ENCODE measurements around the gene FGFBP3. TPM values are rescaled to one million over a fixed set of nuclear protein-coding genes. Genes with fewer than 3 reads are reported as not detected.

FGFBP3 gene
- total and polyA plus RNA-seq, 2 donors (not counting 1 experiment from before 2014, with no cell fraction given) = 0.58 to 3.4 TPM

DNA sequence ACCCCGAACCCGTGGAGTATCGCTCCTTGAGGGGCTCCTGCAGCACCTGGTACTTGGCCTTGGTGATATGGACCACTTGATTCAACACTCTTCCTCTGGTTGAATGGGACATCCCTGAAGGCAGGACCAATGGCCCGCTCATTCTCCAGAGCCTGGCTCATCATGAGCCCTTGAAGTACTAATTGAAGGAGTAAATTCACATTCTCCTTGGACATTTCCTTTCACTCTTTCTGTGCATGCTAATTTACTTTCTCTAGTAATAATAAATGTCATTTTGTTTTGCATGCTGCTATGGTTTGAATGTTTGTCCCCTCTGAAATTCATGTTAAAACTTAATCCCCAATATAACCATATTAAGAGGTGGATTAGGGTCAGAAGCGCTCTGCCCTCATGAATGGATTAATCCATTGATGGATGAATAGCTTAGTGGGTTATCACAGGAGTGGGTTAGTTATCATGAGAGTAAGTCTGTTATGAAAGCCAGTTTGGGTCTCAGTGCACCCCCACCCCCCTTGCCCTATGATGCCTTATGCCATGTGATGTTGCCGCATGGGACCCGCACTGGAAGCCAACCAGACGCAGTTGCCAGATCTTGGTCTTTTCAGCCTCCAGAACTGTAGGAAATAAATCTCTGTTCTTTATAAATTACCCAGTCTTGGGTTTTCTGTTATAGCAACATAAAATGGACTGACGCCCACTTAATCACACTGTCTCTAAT lies 23.8 kb downstream of the FGFBP3 start:
- WGBS (ENCODE audit: insufficient coverage) = 97% methylated on average over 3 of the region's 9 CpGs
- ATAC-seq (ENCODE audit: low read depth) = no peak

DNA sequence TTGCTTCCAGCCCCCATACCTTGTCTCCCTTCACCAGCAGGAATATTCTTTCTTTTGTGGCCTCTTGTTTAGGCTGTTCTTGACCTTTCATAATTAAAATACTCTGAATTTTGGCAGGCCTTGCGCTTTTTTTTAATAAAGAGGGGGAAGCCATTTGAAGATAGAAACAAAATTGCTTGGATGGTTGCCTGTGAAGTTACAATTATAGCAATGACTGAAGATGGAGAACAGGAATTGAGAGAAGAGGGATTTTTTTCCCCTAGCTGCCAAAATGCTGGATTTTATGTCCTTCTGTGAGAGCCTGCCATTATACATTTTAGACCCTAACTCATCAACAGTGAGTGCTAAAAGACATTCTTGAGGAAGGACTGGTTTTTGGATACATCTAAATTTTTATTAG lies 24.8 kb downstream of the FGFBP3 start:
- ChIA-PET POLR2A (no interaction called here), CTCF (no interaction called here)
- peaks cover 14% of the 10 kb centered on the region for H3K4me1 Mint-ChIP-seq
- H3K27ac ChIP-seq (ENCODE audit: low read length in 2 of 2) = no peak overlapping the region
- H3K4me1 ChIP-seq (ENCODE audit: control insufficient read depth in 2 of 2, insufficient read depth in 2 of 2, low read length in 2 of 2) = peaks cover 3 to 7% of the 10 kb centered on the region in 2 donors
- intact Hi-C loops (cut with micrococcal nuclease) = no loop called here
- no peaks in the 10 kb centered on the region for H3K36me3 ChIP-seq (replicated peaks in 1 of 2; ENCODE audit: control extremely low read depth in 1 of 2, control insufficient read depth in 1 of 2, extremely low read depth in 1 of 2, insufficient read depth in 2 of 2, low read length in 1 of 2)
- no peak for TF ChIP-seq EZH2 (IDR thresholded peaks at IDR 0.05; ENCODE audit: borderline replicate concordance, insufficient read depth, low read depth, low read length, poor library complexity, severe bottlenecking)
- TF ChIP-seq, protein P1, sequence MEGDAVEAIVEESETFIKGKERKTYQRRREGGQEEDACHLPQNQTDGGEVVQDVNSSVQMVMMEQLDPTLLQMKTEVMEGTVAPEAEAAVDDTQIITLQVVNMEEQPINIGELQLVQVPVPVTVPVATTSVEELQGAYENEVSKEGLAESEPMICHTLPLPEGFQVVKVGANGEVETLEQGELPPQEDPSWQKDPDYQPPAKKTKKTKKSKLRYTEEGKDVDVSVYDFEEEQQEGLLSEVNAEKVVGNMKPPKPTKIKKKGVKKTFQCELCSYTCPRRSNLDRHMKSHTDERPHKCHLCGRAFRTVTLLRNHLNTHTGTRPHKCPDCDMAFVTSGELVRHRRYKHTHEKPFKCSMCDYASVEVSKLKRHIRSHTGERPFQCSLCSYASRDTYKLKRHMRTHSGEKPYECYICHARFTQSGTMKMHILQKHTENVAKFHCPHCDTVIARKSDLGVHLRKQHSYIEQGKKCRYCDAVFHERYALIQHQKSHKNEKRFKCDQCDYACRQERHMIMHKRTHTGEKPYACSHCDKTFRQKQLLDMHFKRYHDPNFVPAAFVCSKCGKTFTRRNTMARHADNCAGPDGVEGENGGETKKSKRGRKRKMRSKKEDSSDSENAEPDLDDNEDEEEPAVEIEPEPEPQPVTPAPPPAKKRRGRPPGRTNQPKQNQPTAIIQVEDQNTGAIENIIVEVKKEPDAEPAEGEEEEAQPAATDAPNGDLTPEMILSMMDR (IDR thresholded peaks at IDR 0.05) = no peak
- no CpG with 5 or more reads among the region's 1 CpG for WGBS (ENCODE audit: insufficient coverage)
- H3K4me2 ChIP-seq (replicated peaks; ENCODE audit: low read depth, low read length, poor library complexity, severe bottlenecking) = no peak overlapping the region
- no peaks in the 10 kb centered on the region for H4K20me1 ChIP-seq (ENCODE audit: control insufficient read depth, insufficient read depth, low read length, poor library complexity, severe bottlenecking)
- H3K4me3 Mint-ChIP-seq = no peak overlapping the region
- ATAC-seq (ENCODE audit: low read depth) (no peak), DNase-seq (no peak)
- no peaks in the 10 kb centered on the region for H3K79me2 ChIP-seq (ENCODE audit: control insufficient read depth, insufficient read depth, low read length)
- H3K27me3 ChIP-seq (replicated peaks in 1 of 4; ENCODE audit: control extremely low read depth in 1 of 4, control insufficient read depth in 3 of 4, insufficient read depth in 4 of 4, low read length in 3 of 4) = peaks cover 0 to 13% (median 2%) of the 10 kb centered on the region in 4 experiments
- no peak overlapping the region for H3K4me3 ChIP-seq (ENCODE audit: control extremely low read depth in 1 of 5, extremely low read depth in 1 of 5, insufficient read depth in 1 of 5, low read depth in 2 of 5, low read length in 4 of 5)
- H2AFZ ChIP-seq (ENCODE audit: insufficient read depth, low read depth, low read length, poor library complexity, severe bottlenecking) = no peak overlapping the region
- peaks cover 0 to 13% (median 0%) of the 10 kb centered on the region in 3 donors for H3K9me3 ChIP-seq (ENCODE audit: control extremely low read depth in 1 of 3, control insufficient read depth in 2 of 3, insufficient read depth in 1 of 3, low read length in 2 of 3)
- peaks cover 19% of the 10 kb centered on the region for H3K27me3 Mint-ChIP-seq
- H3K27ac Mint-ChIP-seq = no peak overlapping the region
- H3K9me3 Mint-ChIP-seq (ENCODE audit: insufficient read depth) = peaks cover 2% of the 10 kb centered on the region
- no peak overlapping the region for H3K9ac ChIP-seq (ENCODE audit: low read length)

More for the DNA sequence above, 23.8 kb downstream of the FGFBP3 start:
- DNase-seq = no peak
- Histone ChIP-seq H3K9me3 (ENCODE audit: control extremely low read depth in 1 of 3, control insufficient read depth in 2 of 3, insufficient read depth in 1 of 3, low read length in 2 of 3) (peaks cover 0 to 13% (median 0%) of the 10 kb centered on the region in 3 donors), H2AFZ (ENCODE audit: insufficient read depth, low read depth, low read length, poor library complexity, severe bottlenecking) (no peak overlapping the region), H4K20me1 (ENCODE audit: control insufficient read depth, insufficient read depth, low read length, poor library complexity, severe bottlenecking) (no peaks in the 10 kb centered on the region), H3K36me3 (replicated peaks in 1 of 2; ENCODE audit: control extremely low read depth in 1 of 2, control insufficient read depth in 1 of 2, extremely low read depth in 1 of 2, insufficient read depth in 2 of 2, low read length in 1 of 2) (no peaks in the 10 kb centered on the region), H3K4me1 (ENCODE audit: control insufficient read depth in 2 of 2, insufficient read depth in 2 of 2, low read length in 2 of 2) (peaks cover 3 to 7% of the 10 kb centered on the region in 2 donors), H3K79me2 (ENCODE audit: control insufficient read depth, insufficient read depth, low read length) (no peaks in the 10 kb centered on the region), H3K4me2 (replicated peaks; ENCODE audit: low read depth, low read length, poor library complexity, severe bottlenecking) (no peak overlapping the region), H3K27me3 (replicated peaks in 1 of 4; ENCODE audit: control extremely low read depth in 1 of 4, control insufficient read depth in 3 of 4, insufficient read depth in 4 of 4, low read length in 3 of 4) (peaks cover 0 to 13% (median 2%) of the 10 kb centered on the region in 4 experiments), H3K9ac (ENCODE audit: low read length) (no peak overlapping the region), H3K27ac (ENCODE audit: low read length in 2 of 2) (no peak overlapping the region), H3K4me3 (ENCODE audit: control extremely low read depth in 1 of 5, extremely low read depth in 1 of 5, insufficient read depth in 1 of 5, low read depth in 2 of 5, low read length in 4 of 5) (no peak overlapping the region)
- peaks cover 2% of the 10 kb centered on the region for H3K9me3 Mint-ChIP-seq (ENCODE audit: insufficient read depth)
- TF ChIP-seq, protein P1 (IDR thresholded peaks at IDR 0.05) = no peak
- TF ChIP-seq EZH2 (IDR thresholded peaks at IDR 0.05; ENCODE audit: borderline replicate concordance, insufficient read depth, low read depth, low read length, poor library complexity, severe bottlenecking) = no peak
- peaks cover 26% of the 10 kb centered on the region for H3K27me3 Mint-ChIP-seq
- H3K4me1 Mint-ChIP-seq = peaks cover 14% of the 10 kb centered on the region
- intact Hi-C loops (cut with micrococcal nuclease) = no loop called here
- CTCF ChIA-PET = no interaction called here
- POLR2A ChIA-PET = interaction anchor here (0.9 kb wide), 1 partner anchor 89 kb away, joined by 3 read pairs; no protein-coding TSS in a partner anchor
- H3K27ac Mint-ChIP-seq = no peak overlapping the region
- H3K4me3 Mint-ChIP-seq = peak overlapping the region; percentile 33
